Fibroblast of villous mesenchyme (primary cell): ENCODE results near the gene AOC3. TPM values are rescaled to one million over a fixed set of nuclear protein-coding genes. Genes with fewer than 3 reads are reported as not detected.
"Not testable (repeated sequence)": the region's sequence is repeated elsewhere in the genome, so short reads cannot be mapped to it uniquely, and the experiment has no call there.

ENCODE experiments used
- DNase-seq: peaks from one replicate; pipeline ENCODE4 v3.0.0-alpha.2; 2010; ENCODE audit warnings: low read depth
- H3K4me3 ChIP-seq: 2 replicates; pipeline ENCODE4 v1.5.1; 2011; ENCODE audit warnings: low read depth, mild to moderate bottlenecking, low read length
- total RNA-seq: library from RNA; depleted of rRNA; stranded (reverse); fragments of >200 nt; gene quantifications from 2 replicates; pipeline ENCODE4 v1.2.3, GENCODE V29; 2012
- TF ChIP-seq, protein P1 (sequence below): IDR thresholded peaks from 2 replicates; pipeline ENCODE4 v1.5.1; 2012; ENCODE audit warnings: low read depth, mild to moderate bottlenecking, low read length; ENCODE audit not compliant: insufficient read depth

The AOC3 gene
- total RNA-seq, 1 donor: under 0.01 TPM

DNA sequence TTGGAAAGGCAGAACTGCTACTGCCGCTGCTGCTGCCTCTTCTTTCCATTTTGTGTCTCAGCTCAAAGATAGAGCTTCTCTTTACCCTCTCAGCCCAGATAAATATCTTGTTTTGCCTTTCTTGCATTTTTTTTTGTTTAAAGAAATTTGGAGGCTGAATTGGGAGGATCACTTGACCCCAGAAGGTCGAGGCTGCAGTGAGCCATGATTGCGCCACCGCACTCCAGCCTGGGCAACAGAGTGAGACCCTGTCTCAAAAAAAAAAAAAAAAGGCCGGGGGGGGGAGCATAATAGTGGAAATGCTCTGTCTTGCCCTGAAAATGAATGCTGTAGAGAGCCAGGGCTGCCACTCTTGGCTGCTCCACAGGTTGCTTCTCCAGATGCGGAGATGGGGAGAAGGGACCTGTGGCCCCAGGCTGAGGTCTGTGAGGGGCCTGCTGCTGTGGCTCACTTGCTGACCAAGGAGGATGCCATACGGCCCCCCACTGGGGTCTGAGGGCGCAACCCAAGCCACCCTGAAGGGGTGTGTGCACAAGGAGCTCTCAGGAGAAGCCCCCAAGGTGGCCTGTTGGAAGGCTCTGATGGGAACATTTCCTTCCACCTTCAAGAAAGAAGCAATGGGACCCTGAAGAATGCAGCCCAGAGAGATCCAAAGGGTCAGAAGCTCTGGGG is 28.1 kb downstream of the AOC3 start:
- H3K4me3 ChIP-seq: no peak overlapping the region
- TF ChIP-seq, protein P1, sequence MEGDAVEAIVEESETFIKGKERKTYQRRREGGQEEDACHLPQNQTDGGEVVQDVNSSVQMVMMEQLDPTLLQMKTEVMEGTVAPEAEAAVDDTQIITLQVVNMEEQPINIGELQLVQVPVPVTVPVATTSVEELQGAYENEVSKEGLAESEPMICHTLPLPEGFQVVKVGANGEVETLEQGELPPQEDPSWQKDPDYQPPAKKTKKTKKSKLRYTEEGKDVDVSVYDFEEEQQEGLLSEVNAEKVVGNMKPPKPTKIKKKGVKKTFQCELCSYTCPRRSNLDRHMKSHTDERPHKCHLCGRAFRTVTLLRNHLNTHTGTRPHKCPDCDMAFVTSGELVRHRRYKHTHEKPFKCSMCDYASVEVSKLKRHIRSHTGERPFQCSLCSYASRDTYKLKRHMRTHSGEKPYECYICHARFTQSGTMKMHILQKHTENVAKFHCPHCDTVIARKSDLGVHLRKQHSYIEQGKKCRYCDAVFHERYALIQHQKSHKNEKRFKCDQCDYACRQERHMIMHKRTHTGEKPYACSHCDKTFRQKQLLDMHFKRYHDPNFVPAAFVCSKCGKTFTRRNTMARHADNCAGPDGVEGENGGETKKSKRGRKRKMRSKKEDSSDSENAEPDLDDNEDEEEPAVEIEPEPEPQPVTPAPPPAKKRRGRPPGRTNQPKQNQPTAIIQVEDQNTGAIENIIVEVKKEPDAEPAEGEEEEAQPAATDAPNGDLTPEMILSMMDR: no peak
- DNase-seq: no peak

DNA sequence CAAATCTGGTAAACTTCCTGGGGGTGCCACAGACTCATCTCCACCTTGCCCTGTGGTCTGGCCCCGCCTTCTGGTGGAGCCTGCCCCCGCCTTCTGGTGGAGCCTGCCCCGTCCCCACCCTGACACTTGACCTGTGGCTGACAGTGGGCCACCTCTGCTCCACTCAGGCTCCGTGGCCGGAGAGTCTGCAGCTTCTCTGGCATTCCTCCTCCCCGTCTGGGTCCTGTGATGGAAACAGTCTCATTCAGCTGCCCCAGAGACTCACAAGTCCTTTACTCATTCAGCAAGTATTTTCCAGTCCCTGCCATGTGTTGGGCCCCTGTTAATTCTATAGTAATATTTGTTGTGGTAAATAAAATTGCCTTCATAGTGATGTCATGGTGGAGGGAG is 28.6 kb downstream of the AOC3 start:
- no peak overlapping the region for H3K4me3 ChIP-seq
- TF ChIP-seq, protein P1: no peak
- DNase-seq: peak; percentile 8

DNA sequence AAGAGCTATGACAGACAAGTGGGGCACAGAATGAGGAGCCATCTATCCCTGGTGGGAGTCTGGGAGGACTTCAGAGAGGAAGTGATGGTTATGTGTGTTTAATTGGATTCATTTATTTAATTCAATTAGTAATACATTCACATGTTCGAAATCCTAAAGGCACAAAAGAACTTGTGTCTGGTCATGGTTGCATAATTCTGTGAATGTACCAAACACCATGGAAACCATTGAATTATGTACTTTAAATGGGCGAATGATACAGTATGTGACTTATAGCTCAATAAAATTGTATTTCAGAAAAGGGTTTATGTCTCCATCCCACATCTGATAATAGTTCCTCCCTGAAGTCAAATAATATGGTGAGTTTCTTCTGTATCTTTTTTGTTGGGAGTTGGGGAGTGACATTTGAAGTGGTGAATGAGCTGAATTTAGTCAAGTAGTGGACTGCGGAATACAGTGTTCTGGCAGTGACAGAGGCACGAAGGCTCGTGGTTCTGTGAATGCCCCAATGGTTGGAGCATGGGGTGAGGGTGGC is 29.8 kb downstream of the AOC3 start:
- TF ChIP-seq, protein P1: no peak
- DNase-seq: no peak

DNA sequence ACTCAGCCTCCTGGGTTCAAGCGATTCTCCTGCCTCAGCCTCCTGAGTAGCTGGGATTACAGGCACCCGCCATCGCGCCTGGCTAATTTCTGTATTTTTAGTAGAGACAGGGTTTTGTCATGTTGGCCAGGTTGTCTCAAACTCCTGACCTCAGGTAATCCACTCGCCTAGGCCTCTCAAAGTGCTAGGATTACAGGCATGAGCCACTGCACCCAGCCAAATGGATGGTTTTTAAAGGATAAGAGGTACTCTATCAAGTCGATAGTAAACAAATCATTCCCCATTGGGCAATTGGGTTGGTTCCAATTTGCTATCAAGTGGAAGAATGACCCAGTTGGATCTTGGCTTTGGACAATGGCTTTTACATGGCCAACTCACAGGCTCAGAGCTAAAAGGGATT is 30.7 kb downstream of the AOC3 start:
- DNase-seq, H3K4me3 ChIP-seq: not testable (repeated sequence)

More for the DNA sequence above, 29.8 kb downstream of the AOC3 start:
- no peak overlapping the region for H3K4me3 ChIP-seq

DNA sequence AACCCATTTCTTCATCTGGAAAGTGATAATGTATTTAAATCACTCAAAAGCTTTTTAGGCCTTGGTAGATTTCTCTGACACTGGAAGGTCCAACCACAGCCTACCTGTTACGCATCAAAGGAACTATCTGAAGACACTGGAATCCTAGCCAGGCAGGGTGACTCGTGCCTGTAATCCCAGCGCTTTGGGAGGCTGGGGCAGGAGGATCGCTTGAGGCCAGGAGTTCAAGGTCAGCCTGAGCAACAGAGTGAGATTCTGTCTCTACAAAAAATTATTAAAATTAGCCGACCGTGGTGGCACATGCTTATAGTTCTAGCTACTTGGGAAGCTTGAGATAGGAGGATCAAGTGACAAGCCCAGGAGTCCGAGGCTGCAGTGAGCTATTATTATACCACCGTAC is 31.2 kb downstream of the AOC3 start:
- TF ChIP-seq, protein P1: no peak
- DNase-seq: no peak
- no peak overlapping the region for H3K4me3 ChIP-seq

DNA sequence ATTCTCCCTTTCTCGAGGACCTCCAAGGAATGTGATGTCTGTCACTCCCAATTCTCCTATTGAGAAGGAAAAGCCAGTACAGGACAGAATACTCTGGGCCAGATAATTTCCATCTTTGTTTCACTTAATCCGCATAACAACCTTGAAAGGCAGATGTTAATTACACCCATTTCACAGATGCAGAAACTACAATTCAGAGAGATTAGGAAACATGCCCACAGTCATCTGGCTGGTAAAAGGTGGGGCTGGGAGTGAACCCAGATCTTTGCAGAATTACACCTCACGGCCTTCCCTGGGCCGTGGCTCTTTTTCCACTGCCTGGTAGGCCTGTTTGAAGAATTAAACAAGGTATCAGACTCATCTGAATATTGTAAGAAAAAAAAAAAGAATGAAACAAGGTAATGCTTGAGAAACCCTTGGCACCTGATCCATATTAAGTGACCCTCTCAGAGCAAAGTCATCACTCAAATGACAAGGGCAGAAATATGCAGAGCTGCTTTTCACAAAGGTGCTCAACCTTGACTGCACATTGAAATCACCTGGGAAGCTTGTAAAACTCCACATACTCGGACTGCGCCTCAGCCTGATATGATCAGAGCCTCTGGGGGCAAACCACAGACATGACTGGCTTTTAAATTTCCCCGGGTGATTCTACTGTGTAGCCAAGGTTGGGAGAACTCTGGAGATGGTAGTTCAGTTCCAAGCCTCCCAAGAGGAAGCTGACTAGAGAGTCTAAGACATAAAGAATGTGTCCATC is 33.0 kb downstream of the AOC3 start:
- DNase-seq: no peak
- TF ChIP-seq, protein P1: no peak
- no peak overlapping the region for H3K4me3 ChIP-seq

DNA sequence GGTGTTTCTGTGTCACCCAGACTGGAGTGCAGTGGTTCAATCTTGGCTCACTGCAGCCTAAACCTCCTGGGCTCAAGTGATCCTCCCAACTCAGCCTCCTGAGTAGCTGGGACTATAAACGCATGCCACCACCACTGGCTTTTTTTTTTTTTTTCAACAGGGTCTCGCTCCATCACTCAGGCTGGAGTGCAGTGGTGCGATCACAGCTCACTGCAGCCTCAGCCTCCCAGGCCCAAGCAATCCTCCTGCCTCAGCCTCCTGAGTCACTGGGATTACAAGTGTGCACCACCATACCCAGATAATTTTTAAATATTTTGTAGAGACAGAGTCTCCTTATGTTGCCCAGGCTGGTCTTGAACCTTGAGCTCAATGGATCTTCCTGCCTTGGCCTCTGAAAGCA is 34.8 kb downstream of the AOC3 start:
- not testable (repeated sequence) for DNase-seq, H3K4me3 ChIP-seq
